Measurements from ENCODE around the gene PARP12.

The PARP12 gene

GRCh38 chr7:140058517-140058916, 4.2 kb downstream of the PARP12 start:
- no peak for DNase-seq

- no peak for DNase-seq
Measured at GRCh38 chr7:140057143-140057535, 5.6 kb downstream of the PARP12 start.

- DNase-seq: no peak
Measured at GRCh38 chr7:140056431-140057142, 6.2 kb downstream of the PARP12 start.

GRCh38 chr7:140055833-140056232, 6.9 kb downstream of the PARP12 start:
- no peak for DNase-seq

- DNase-seq: no peak
Measured at GRCh38 chr7:140054751-140055150, 8.0 kb downstream of the PARP12 start.

- no peak for DNase-seq
Measured at GRCh38 chr7:140053812-140054539, 8.8 kb downstream of the PARP12 start.

- no peak for DNase-seq
Measured at GRCh38 chr7:140051820-140052219, 10.9 kb downstream of the PARP12 start.

GRCh38 chr7:140050100-140050499, 12.7 kb downstream of the PARP12 start:
- no peak for DNase-seq

- DNase-seq: peak; percentile 7
Measured at GRCh38 chr7:140049339-140050024, 13.3 kb downstream of the PARP12 start.

- no peak for DNase-seq
Measured at GRCh38 chr7:140048989-140049338, 13.8 kb downstream of the PARP12 start.

GRCh38 chr7:140048138-140048537, 14.6 kb downstream of the PARP12 start:
- DNase-seq: no peak

- DNase-seq: no peak
Measured at GRCh38 chr7:140047197-140047596, 15.6 kb downstream of the PARP12 start.

- DNase-seq: no peak
Measured at GRCh38 chr7:140045697-140046096, 17.1 kb downstream of the PARP12 start.

GRCh38 chr7:140044251-140044650, 18.5 kb downstream of the PARP12 start:
- no peak for DNase-seq

- DNase-seq: no peak
Measured at GRCh38 chr7:140042386-140042670, 20.4 kb downstream of the PARP12 start.

GRCh38 chr7:140041659-140042385, 20.9 kb downstream of the PARP12 start:
- no peak for DNase-seq

GRCh38 chr7:140039896-140040295, 22.9 kb downstream of the PARP12 start:
- no peak for DNase-seq

- DNase-seq: no peak
Measured at GRCh38 chr7:140039066-140039465, 23.7 kb downstream of the PARP12 start.

- no peak for DNase-seq
Measured at GRCh38 chr7:140036224-140036962, 26.4 kb downstream of the PARP12 start.

GRCh38 chr7:140035400-140036223, 27.1 kb downstream of the PARP12 start:
- DNase-seq: no peak

GRCh38 chr7:140034421-140034820, 28.3 kb downstream of the PARP12 start:
- DNase-seq: no peak

GRCh38 chr7:140033779-140034363, 28.9 kb downstream of the PARP12 start:
- no peak for DNase-seq
